GM10248 (cell line): Measurements from ENCODE around the gene VWC2.
A peak's percentile ranks its signal among the peaks of the same experiment; 100 is the strongest.

Experiments used
- CTCF ChIA-PET: fragments of 300-600 bp; sonication (Branson Sonifier 250); formaldehyde crosslinking; extraction: SDS; loops from one replicate; lab custom pipeline; 2021; ENCODE audit warnings: antibody characterized with exemption; lab: Yijun Ruan, JAX
- POLR2A ChIA-PET: fragments of 350-650 bp; sonication (Branson Sonifier 250); formaldehyde crosslinking; extraction: SDS; loops from one replicate; lab custom pipeline; 2020; ENCODE audit warnings: antibody characterized with exemption; lab: Yijun Ruan, JAX
- DNase-seq: peaks from one replicate; pipeline ENCODE4 v3.0.0; 2012; ENCODE audit errors: extremely low spot score
- TF ChIP-seq, protein P1 (sequence below): IDR thresholded peaks from 2 replicates; pipeline ENCODE4 v1.5.1; 2012; ENCODE audit warnings: mild to moderate bottlenecking, low read depth; ENCODE audit errors: extremely low read depth, missing control alignments, control extremely low read depth

The VWC2 gene

DNA sequence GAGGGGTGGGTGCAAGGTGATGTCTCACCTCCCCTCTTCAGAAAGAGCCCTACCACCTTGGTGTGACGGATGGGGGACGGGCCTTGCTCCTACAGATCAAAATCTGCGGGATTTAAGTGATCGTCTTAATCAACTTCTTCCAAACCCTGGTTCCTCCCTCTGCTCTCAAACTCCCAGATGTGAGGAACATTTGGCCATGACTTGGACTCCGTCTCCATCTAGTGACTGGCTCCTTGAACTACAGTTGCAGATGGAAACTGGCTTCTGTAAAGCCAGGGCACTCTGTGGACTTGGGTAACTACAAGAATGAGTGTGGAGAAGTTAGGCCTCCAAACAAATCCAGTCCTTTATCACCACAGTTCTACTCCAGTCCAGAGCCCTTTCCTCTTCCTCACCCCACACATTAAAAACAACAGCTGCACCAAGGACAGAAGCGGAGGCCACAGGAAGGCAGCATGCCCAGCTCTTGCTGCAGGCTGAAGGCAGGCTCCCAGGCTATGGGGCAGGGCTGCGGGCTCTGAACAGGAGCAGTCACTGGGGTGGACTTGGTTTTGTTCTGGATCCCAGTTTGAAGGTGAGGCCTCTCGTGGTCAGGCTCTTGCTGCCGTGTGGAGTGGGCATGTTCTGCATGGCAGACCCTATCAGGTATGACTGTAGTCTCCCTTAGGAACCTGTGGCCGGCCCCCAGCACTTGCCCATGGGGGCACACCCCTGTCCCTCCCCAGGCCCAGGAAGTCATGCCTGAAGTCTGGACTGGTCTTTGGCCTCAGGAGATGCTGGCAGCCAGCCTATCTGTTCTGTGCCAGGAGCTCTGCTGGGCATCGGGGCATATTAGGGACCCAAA is 79.4 kb downstream of the VWC2 start:
- ChIA-PET POLR2A (no interaction called here), CTCF (interaction anchor here (0.6 to 1.3 kb wide), 3 partner anchors 11 to 852 kb away, joined by 3 to 5 read pairs (median 3); no protein-coding TSS in a partner anchor)
- TF ChIP-seq, protein P1, sequence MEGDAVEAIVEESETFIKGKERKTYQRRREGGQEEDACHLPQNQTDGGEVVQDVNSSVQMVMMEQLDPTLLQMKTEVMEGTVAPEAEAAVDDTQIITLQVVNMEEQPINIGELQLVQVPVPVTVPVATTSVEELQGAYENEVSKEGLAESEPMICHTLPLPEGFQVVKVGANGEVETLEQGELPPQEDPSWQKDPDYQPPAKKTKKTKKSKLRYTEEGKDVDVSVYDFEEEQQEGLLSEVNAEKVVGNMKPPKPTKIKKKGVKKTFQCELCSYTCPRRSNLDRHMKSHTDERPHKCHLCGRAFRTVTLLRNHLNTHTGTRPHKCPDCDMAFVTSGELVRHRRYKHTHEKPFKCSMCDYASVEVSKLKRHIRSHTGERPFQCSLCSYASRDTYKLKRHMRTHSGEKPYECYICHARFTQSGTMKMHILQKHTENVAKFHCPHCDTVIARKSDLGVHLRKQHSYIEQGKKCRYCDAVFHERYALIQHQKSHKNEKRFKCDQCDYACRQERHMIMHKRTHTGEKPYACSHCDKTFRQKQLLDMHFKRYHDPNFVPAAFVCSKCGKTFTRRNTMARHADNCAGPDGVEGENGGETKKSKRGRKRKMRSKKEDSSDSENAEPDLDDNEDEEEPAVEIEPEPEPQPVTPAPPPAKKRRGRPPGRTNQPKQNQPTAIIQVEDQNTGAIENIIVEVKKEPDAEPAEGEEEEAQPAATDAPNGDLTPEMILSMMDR, result peak; percentile 90
- peak; percentile 59 for DNase-seq

GRCh38 chr7:49855281-49855980 is 82.0 kb downstream of the VWC2 start:
- POLR2A ChIA-PET, result no interaction called here
- CTCF ChIA-PET, result no interaction called here
- DNase-seq, result no peak
- TF ChIP-seq, protein P1, result no peak

- POLR2A ChIA-PET, result no interaction called here
- no peak for DNase-seq
- CTCF ChIA-PET, result no interaction called here
- TF ChIP-seq, protein P1, result no peak
These were observed 86.9 kb downstream of the VWC2 start for GRCh38 chr7:49860293-49860692.

- DNase-seq, result no peak
- TF ChIP-seq, protein P1, result no peak
- CTCF ChIA-PET, result no interaction called here
- POLR2A ChIA-PET, result no interaction called here
These were observed 92.8 kb downstream of the VWC2 start for GRCh38 chr7:49866076-49866735.

GRCh38 chr7:49866910-49867309 is 93.5 kb downstream of the VWC2 start:
- ChIA-PET CTCF (no interaction called here), POLR2A (no interaction called here)
- TF ChIP-seq, protein P1, result no peak
- no peak for DNase-seq

DNA sequence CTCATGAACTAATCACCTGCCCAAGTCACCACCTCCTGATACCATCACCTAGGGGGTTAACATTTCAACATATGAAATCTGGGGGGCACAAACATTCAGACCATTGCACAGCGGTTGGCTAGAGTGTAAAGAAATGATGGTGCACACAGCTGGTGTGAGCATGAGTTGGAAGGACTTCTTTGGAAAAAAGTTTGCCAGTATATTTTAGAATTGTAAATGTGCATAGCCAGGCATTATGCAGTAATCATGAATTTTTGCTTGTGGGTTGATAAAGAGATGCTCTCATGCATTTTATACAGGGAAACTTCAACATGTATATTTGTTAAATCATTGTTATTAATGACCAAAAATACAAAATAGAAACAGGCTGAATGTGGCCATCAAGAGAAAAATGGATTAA is 100.0 kb downstream of the VWC2 start:
- CTCF ChIA-PET, result no interaction called here
- POLR2A ChIA-PET, result no interaction called here
- TF ChIP-seq, protein P1, result no peak
- DNase-seq, result no peak
